GM18858 (cell line): Measurements from ENCODE around the gene HERC6.
A peak's percentile ranks its signal among the peaks of the same experiment; 100 is the strongest.
"Not testable (repeated sequence)": the region's sequence is repeated elsewhere in the genome, so short reads cannot be mapped to it uniquely, and the experiment has no call there.

ENCODE experiments used
- ATAC-seq: cut with Tn5 transposase; IDR thresholded peaks from one replicate; pipeline ENCODE4 v1.9.1; 2021; ENCODE audit not compliant: unreplicated experiment

The HERC6 gene

DNA sequence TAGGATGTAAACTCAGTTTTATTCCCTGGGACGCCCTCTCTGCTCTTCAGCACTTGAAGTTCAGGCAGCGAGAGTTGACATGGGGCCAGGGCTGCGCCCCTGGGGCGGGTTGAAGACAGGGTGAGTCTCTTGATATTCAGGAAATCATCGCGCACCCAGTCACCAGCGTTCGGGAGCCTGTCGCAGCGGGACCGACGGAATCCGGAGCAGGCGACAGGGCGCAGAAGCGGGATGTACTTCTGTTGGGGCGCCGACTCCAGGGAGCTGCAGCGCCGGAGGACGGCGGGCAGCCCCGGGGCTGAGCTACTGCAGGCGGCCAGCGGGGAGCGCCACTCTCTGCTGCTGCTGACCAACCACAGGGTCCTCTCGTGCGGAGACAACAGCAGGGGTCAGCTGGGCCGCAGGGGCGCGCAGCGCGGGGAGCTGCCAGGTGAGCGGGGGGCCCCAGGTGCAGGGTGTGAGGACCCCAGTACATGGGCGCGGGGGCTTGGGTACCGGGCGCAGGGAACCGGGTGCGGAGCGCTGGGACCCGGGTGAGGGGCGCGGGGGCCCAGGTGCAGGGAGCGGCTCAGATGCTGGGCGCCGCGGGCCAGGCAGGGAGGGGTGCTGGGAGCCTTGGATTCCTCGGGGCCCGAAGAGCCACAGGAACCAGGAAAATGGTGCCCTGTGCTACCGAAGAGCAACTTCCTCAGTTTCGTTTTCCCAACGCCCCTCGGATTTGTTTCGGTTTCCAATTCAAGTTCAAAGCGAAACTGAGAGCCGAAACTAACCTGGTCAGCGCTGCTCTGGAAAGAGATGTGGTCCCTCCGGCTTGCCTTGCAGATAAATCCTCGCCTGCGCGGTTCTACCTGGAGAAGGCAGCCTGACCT, at the start of gene HERC6:
HERC6 (plus strand) TSS at position 162 of the 869 bp plus-strand sequence; CDS start at position 232, 70 bp downstream.
- ATAC-seq, result peak; percentile 68

DNA sequence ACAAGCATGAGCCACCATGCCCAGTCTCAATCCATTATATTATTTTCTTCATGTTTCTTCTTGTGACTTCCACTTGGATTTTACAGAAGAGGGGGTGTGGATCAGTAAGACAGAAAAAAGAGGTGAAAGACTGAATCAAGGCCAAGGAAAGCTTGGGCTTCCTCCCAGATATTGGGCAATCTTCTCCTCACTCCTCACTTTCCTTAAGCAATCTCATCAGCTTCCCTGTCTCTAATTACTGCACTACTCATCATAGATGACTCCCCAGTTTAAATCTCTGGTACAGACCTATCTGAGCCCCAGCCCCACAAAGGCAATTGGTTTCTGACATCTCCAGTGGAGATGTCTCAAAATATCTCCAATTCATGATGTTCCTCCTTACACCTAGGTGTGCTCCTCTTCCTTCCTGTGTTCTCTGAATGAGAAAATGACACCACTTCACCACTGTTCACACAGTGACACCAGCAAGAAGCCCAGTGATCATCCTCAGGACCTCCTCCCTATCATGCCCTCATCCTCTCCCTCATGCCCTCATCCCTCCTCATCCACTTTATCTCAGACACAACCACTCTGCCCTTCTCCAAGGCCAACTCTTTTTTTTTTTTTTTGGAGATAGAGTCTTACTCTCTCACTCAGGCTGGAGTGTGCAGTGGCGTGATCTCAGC, 44.8 kb upstream of the HERC6 start:
- no peak for ATAC-seq

DNA sequence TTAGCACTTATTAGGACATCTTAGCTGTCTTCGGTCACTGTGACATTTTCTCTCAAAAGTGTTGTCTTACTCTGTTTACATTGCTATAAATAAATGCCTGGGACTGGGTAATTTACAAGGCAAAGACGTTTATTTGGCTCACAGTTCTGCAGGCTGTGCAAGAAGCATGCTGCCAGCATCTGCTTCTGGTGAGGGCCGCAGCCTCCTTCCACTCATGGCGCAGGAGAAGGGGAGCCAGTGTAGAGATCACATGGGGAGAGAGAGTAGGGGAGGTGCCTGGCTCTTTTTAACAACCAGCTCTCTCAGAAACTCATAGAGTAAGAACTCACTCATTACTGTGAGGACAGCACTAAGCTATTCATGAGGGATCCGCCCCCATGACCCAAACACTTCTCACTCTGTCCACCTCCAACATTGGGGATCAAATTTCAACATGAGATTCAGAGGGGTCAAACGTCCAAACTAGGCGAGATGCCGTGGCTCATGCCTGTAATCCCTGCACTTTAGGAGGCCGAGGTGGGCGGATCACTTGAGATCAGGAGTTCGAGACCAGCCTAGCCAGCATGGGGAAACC, 43.5 kb upstream of the HERC6 start:
- no peak for ATAC-seq

DNA sequence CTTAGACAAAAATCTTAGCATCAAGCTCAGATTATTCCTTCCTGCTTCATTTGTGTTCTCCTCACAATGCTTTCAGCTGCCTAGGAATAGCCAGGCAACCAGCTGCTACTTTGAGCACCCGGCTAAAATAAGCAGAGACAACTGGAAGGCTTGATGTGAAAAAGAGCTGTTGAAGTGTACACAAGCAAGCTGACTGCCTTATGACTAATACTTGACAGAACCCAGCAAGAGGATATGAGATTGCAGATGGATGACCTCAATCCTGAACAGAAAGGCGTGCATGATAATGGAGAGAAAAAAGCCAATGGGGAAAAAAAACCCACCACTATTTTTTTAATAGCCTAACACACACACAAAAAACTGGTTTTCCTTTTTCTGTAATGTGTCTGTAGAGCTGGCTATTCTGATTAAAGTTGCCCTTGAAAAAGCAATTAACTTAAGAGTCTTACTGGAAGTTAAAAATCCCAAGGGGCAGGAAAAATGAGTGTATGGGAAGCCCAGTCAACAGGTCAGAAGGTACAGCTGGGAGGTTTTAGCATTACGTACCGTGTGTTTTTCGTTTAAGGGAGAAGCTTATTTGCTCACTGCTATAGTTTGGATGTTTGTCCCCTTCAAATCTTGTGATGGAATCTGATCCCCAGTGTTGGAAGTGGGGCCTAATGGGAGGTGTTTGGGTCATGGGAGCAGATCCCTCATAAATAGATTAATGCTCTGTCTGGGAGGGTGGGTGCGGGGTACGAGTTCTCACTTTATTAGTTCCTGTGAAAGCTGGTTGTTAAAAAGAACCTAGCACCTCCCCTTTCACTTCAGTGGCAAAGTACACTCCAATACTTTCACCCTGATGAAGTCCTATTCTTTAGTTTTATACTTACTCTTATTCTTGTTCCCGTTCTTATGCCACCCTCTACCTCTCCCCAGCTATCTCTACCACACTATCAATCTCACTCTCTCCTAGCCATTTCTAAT, 37.1 kb upstream of the HERC6 start:
- ATAC-seq, result no peak

DNA sequence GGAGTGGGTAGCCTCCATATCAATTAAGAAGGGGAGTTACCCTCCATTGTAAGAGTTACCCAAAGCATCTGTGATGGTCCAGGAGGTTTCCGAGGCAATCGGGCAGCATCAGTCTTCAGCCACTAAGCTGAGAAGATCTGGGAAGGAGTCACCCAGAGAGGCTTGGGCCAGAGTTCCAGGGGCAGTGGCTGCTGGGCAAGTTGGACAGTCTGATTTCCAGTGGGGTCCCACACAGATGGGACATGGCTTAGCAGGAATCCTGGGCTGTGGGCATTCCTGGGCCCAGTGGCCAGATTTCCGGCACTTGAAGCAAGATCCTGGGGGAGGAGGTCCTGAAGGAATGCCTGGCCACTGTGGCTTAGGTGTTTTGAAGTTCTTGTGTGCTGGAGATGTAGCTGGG, 31.8 kb upstream of the HERC6 start:
- ATAC-seq, result not testable (repeated sequence)

DNA sequence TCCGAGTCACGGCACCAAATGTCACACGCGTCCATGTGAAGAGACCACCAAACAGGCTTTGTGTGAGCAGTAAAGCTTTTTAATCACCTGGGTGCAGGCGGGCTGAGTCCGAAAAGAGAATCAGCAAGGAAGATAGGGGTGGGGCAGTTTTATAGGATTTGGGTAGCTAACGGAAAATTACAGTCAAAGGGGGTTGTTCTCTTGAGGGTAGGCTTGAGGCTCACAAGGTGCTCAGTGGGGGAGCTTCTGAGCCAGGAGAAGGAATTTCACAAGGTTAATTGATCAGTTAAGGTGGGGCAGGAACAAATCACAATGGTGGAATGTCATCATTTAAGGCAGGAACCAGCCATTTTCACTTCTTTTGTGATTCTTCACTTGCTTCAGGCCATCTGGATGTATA, 29.9 kb upstream of the HERC6 start:
- ATAC-seq, result not testable (repeated sequence)

DNA sequence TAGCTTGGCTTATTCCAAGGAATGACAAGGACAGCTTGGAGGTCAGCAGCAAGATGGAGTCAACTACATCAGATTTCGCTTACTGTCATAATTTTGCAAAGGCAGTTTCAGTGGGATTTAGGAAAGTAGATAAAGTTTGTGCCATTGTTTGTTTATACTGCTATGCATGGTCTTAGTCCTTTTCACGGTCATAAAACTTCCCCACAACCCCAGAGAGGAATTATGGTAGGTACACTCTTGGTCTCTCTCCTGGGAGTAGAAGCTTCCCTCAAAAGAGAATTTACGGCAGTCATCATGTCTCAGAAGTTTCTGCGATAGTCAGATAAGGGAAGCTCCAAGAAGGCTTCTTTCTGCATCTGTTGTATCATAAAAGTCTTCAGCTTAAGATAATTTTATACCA, 27.9 kb upstream of the HERC6 start:
- no peak for ATAC-seq

DNA sequence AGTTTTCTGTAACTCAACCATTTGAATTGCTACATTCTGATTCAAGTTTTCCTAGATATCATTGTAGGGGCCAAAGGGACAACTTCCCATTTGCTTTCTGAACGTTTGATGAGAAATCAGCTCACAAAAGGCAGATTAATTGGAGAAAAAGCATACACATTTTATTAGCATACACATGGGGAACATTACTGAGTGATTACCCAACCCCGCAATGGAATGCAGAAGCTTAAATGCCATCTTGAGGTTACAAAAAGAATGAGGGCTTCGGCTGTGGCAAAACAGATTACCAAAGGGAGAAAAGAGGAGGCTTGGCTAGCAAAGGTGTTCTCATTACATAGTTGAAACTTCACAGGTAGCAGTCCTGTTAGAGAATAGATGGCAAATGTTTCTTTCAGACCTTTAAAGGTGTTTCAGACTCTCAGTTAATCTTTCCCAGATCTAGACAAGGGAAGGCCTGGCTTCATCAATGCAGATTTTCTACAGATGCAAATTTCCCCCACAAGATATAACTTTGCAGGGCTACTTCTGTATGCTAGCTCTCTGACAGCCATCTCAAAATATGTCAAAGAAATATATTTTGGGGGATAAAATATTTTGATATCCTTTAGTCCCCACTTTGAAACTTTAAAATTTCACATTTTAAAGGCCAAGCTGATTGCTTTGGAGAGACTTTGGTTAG, 26.5 kb upstream of the HERC6 start:
- no peak for ATAC-seq

DNA sequence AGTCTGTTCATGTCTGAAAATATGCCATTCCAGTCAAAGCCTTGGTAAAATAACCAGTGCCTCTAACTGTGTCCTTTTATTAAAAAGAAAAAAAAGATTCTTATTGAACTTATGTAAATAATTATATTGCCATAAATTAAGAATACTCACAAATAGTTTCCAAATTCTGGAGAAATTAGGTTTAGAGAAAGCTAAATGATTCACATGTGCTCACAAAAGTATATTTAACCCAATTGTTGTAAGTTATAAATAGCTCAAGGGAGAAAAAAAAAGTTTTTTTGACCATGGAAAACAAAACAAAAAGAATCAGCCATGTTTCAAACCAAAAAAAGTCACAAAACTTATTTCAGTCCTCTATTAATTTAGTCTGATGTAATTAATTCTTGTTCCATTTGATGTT, 25.3 kb upstream of the HERC6 start:
- no peak for ATAC-seq

DNA sequence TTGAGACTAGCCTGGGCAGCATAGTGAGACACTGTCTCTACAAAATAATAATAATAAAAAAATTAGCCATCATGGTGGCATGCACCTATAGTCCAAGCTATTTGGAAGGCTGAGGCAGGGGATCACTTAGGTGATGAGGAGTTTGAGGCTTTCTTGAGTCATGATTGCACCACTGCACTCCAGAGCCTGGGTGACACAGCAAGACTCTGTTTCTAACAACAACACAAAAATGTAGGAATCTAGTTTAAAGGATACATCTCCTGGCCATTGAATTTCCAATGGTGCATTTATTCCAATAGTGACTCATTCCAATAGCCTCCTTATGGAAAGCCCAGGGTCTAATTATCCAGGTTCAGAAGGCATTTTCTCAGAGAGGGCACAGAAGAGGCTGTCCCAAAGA, 21.9 kb upstream of the HERC6 start:
- ATAC-seq, result no peak

DNA sequence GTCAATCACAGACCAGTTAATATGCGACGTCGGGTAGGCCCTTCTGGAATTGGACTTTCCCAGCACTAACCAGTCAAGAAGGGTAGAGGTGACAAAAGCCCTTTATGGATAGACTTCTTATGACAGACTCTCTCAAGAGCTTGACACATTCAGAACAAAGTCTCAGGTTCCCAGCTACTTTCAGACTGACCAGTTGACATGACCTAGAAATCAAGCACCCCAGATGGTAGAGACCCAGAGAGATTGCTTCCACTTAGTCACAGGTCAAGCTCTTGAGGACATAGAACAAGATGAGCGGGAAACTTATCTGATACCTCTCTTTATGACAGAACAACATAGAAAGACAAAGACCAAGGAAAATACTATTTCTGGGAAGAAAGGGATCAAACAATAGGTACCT, 21.4 kb upstream of the HERC6 start:
- ATAC-seq, result no peak

DNA sequence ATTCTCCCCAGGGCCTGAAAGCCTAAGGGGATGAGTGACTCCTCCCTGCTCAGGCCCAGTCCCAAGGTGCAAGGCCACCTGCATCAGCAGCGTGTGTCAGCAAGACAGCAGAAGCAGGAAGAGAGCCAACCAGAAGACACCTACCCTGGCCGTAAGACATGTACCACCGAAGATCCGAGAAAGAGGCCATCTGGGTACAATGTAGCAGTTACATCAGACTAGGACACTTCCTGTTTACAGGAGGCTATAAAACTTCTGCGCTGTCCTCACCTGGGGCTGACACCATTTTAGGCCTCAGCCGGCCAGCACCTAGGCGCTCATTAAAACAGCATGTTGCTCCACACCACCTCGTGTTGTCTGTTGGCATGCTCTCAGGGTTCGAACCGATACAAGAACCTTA, 19.1 kb upstream of the HERC6 start:
- ATAC-seq, result no peak

DNA sequence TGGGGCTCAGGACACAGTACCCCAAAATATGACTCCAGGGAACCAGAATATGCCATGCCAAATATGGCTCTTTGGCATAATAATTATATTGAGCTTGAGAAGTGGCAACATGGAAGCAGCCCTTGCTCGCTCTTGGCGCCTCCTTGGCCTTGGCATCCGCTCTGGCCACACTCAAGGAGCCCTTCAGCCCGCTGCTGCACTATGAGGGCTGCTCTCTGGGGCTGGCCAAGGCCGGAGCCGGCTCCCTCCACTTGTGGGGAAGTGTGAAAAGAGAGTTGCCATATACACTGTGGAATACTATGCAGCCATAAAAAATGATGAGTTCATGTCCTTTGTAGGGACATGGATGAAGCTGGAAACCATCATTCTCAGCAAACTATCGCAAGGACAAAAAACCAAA, 18.4 kb upstream of the HERC6 start:
- ATAC-seq, result no peak

DNA sequence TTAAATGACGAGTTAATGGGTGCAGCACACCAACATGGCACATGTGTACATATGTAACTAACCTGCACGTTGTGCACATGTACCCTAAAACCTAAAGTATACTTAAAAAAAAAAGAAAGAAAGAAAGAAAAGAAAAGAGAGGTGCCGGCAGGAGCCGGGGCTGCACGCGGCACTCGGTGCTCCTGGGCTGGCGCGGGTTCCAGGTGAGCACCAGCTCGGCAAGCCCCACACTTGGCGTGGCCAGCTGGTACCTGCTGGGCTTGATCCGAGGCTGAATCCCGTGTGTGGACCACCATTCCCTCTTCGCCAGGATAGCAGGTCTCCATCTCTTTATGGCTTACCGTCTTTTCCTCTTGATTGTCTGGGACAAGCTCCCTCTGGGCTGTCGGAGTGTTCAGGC, 17.9 kb upstream of the HERC6 start:
- ATAC-seq, result no peak

DNA sequence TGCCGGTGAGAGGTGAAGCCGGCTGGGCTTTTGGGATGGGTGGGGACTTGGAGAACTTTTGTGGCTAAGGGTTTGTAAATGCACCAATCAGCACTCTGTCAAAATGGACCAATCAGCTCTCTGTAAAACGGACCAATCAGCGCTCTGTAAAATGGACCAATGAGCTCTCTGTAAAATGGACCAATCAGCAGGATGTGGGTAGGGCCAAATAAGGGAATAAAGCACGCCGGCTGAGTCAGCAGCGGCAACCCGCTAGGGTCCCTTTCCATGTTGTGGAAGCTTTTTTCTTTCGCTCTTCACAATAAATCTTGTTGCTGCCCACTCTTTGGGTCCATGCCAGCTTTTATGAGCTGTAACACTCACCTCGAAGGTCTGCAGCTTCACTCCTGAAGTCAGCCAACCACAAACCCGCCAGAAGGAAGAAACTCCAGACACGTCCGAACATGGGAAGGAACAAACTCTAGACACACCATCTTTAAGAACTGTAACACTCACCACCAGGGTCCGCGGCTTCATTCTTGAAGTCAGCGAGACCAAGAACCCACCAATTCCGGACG, 17.4 kb upstream of the HERC6 start:
- not testable (repeated sequence) for ATAC-seq

DNA sequence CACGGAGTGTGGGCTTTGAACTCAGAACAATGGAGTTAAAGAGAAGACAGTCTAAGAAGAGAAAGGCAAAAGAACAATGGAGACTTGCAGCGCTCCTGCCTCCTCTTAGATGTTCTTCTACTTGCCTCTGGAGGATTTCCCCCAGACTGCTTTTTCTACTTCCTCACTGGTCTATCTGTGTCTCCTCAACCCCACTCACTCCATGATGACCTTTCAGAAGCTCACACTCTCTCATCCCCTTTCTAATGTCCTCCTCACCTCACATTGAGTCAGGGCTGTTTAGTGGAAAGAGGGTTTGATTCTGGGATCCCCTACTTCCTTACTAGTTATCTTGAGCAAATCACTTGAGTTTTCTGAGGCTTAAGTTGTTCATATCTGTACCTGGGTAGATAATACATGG, 12.2 kb upstream of the HERC6 start:
- no peak for ATAC-seq

DNA sequence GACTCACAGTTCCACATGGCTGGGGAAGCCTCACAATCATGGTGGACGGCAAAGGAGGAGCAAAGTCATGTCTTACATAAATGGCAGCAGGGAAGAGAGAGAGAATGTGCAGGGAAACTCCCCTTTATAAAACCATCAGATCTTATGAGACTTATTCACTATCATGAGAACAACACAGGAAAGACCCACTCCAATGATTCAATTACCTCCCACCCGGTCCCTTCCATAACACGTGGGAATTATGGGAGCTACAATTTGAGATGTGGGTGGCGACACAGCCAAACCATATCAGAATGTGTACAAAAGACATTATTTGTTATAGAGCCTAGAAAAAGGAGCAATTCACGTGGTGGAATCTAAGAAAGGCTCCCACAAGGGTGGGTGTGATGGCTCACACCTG, 10.8 kb upstream of the HERC6 start:
- no peak for ATAC-seq

DNA sequence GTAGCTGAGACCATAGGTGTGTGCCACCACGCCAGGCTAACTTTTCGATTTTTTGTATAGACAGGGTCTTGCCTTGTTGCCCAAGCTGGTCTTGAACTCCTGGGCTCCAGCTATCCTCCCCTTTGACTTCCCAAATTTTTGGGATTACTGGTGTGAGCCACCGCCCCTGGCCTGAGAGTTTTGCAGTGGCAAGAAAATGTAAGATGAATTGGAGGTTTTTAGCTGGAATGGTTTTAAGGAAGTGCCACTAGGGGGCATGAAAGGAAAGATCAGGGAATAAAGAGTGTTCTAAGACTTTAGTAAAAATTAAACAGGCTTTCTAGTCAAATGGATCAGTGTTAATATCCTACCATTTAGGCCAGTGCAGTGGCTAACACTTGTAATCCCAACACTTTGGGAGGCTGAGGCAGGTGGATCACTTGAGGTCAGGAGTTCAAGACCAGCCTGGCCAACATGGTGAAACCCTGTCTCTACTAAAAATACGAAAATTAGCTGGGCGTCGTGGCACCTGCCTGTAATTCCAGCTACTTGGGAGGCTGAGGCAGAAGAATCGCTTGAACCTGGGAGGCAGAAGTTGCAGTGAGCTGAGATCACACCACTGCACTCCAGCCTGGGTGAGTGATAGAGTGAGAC, 9.4 kb upstream of the HERC6 start:
- ATAC-seq, result not testable (repeated sequence)

DNA sequence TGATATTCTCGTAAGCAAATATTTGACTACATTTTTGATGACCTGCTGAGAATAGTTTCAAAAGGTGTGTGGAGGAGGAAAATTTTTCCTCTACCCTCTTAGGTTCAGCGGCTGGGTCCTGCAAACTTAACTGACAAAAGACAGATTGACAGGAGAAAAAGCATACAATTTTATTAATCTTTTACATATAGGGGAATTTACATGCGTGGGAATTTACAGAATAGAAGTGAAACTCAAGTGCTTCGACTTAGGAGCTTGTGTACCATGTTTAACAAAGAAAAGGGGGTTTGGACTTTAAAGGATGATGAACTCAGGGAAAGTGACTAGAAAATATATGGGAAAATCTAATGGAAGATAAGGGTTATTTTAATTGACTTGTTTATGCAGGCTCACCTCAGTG, 2.5 kb downstream of the HERC6 start:
- ATAC-seq, result no peak

DNA sequence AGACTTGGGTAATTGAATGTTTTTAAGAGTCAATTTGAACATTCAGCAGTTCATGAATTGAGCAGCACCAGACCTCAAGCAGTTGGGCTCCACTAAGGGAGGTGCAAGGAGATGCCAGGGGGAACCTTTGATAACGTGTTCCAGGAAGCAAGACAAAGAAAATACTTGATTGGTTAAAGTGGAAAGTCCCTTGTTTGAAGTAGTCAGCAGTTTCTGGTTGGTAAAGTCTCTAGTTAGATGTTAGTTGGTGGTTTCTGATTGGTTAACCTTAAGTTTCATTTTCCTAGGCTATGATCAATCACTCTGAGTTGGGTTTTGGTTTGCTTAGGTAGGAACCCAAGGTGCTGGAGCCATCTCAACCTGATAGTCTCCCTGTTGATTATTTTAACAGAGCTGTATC, 4.0 kb downstream of the HERC6 start:
- ATAC-seq, result peak; percentile 41
